Activated CD4-positive, alpha-beta T cell treated with anti-CD3 and anti-CD28 coated beads, Interleukin-2, amount 50 U/mL, for 16 hours (primary cell): ENCODE results near the gene KIDINS220.

Experiments used
- DNase-seq: peaks from one replicate; pipeline ENCODE4 v3.0.0-alpha.2; 2020

The KIDINS220 gene

GRCh38 chr2:8802741-8803140, 34.7 kb downstream of the KIDINS220 start:
- no peak for DNase-seq

- no peak for DNase-seq
These were observed 36.6 kb downstream of the KIDINS220 start for GRCh38 chr2:8800821-8801220.

GRCh38 chr2:8800218-8800617, 37.2 kb downstream of the KIDINS220 start:
- no peak for DNase-seq

GRCh38 chr2:8799004-8799403, 38.4 kb downstream of the KIDINS220 start:
- no peak for DNase-seq

- no peak for DNase-seq
These were observed 39.0 kb downstream of the KIDINS220 start for GRCh38 chr2:8798393-8798792.

GRCh38 chr2:8797682-8798081, 39.7 kb downstream of the KIDINS220 start:
- DNase-seq: no peak

GRCh38 chr2:8796878-8797550, 40.4 kb downstream of the KIDINS220 start:
- peak; percentile 31 for DNase-seq

- DNase-seq: no peak
These were observed 41.0 kb downstream of the KIDINS220 start for GRCh38 chr2:8796315-8796848.

- no peak for DNase-seq
These were observed 42.2 kb downstream of the KIDINS220 start for GRCh38 chr2:8794923-8795825.

GRCh38 chr2:8790739-8791162, 46.7 kb downstream of the KIDINS220 start:
- no peak for DNase-seq

- no peak for DNase-seq
These were observed 51.0 kb downstream of the KIDINS220 start for GRCh38 chr2:8786463-8786862.

- DNase-seq: no peak
These were observed 57.4 kb downstream of the KIDINS220 start for GRCh38 chr2:8779795-8780671.

GRCh38 chr2:8774371-8774770, 63.0 kb downstream of the KIDINS220 start:
- DNase-seq: no peak

- DNase-seq: no peak
These were observed 70.1 kb downstream of the KIDINS220 start for GRCh38 chr2:8767324-8767723.

- DNase-seq: peak; percentile 12
These were observed 75.8 kb downstream of the KIDINS220 start for GRCh38 chr2:8761529-8762164.

- no peak for DNase-seq
These were observed 80.7 kb downstream of the KIDINS220 start for GRCh38 chr2:8756716-8757115.

GRCh38 chr2:8756230-8756629, 81.2 kb downstream of the KIDINS220 start:
- DNase-seq: no peak

- DNase-seq: no peak
These were observed 83.2 kb downstream of the KIDINS220 start for GRCh38 chr2:8754106-8754776.

- no peak for DNase-seq
These were observed 83.8 kb downstream of the KIDINS220 start for GRCh38 chr2:8753609-8754008.

GRCh38 chr2:8752385-8752784, 85.0 kb downstream of the KIDINS220 start:
- no peak for DNase-seq

- no peak for DNase-seq
These were observed 87.2 kb downstream of the KIDINS220 start for GRCh38 chr2:8750221-8750620.

GRCh38 chr2:8743261-8743660, 94.2 kb downstream of the KIDINS220 start:
- DNase-seq: no peak
